H1 (cell line): ENCODE results near the gene DNAJB1. TPM values are rescaled to one million over a fixed set of nuclear protein-coding genes. Genes with fewer than 3 reads are reported as not detected.

Experiments used
- CTCF ChIA-PET: fragments of 300-600 bp; sonication (Branson Sonifier 250); formaldehyde crosslinking; loops from one replicate; lab custom pipeline; 2021; ENCODE audit not compliant: partially characterized antibody; lab: Charles Lee
- POLR2A ChIA-PET: fragments of 300-600 bp; sonication (Branson Sonifier 250); formaldehyde crosslinking; loops from one replicate; lab custom pipeline; 2021; ENCODE audit warnings: inconsistent platforms; ENCODE audit not compliant: partially characterized antibody; lab: Charles Lee
- DNase-seq, 2 experiments: peaks; one replicate each; pipeline versions ENCODE4 v3.0.0 to v3.0.0-alpha.2; 2010 to 2022; ENCODE audit warnings: low spot score in 2 of 2, low read depth in 1 of 2, mixed read lengths in 1 of 2
- FAIRE-seq: peaks from 2 replicates; lab custom pipeline; 2011; peaks lifted over from hg19 to GRCh38; lab: Jason Lieb, UNC
- H2AFZ ChIP-seq: 2 replicates; pipeline ENCODE4 v1.8.1; 2012; ENCODE audit warnings: low read length, inconsistent platforms
- H2AK5ac ChIP-seq: 2 replicates; pipeline ENCODE4 v1.6.1; 2013; ENCODE audit warnings: low read depth, low read length
- H2BK120ac ChIP-seq: replicated peaks from 2 replicates; pipeline ENCODE3; 2013; ENCODE audit warnings: low read depth, low read length, inconsistent platforms
- H2BK12ac ChIP-seq: 2 replicates; pipeline ENCODE4 v1.6.1; 2013; ENCODE audit warnings: low read depth, low read length
- H2BK15ac ChIP-seq: 2 replicates; pipeline ENCODE4 v1.6.1; 2013; ENCODE audit warnings: low read length
- H2BK20ac ChIP-seq: 2 replicates; pipeline ENCODE4 v1.6.1; 2013; ENCODE audit warnings: low read length
- H2BK5ac ChIP-seq: 2 replicates; pipeline ENCODE4 v1.6.1; 2013; ENCODE audit warnings: low read depth, low read length
- H3K14ac ChIP-seq: 2 replicates; pipeline ENCODE4 v1.6.1; 2013; ENCODE audit warnings: inconsistent platforms; ENCODE audit not compliant: insufficient read length
- H3K18ac ChIP-seq: 2 replicates; pipeline ENCODE4 v1.6.1; 2013; ENCODE audit warnings: low read length; ENCODE audit errors: extremely low read depth
- H3K23ac ChIP-seq: 2 replicates; pipeline ENCODE4 v1.6.1; 2013; ENCODE audit warnings: inconsistent platforms; ENCODE audit not compliant: insufficient read length
- H3K23me2 ChIP-seq: 2 replicates; pipeline ENCODE4 v1.6.1; 2013; ENCODE audit warnings: low read depth, low read length
- H3K27ac ChIP-seq: 2 replicates; pipeline ENCODE4 v1.6.1; 2011; ENCODE audit warnings: low read depth, low read length, inconsistent platforms
- H3K27me3 ChIP-seq, 4 experiments: replicated peaks in 1 of 4; 1 replicate in 1 of 4; 2 replicates in 3 of 4; pipeline versions ENCODE4 v1.6.1 to v1.8.1; 2011 to 2013; ENCODE audit warnings: low read length in 3 of 4, mild to moderate bottlenecking in 3 of 4, inconsistent platforms in 2 of 4, mixed read lengths in 2 of 4, moderate library complexity in 1 of 4; ENCODE audit not compliant: control insufficient read depth in 3 of 4, insufficient read depth in 3 of 4; ENCODE audit errors: extremely low read depth in 1 of 4
- H3K36me3 ChIP-seq, 4 experiments: 2 replicates each; pipeline versions ENCODE4 v1.6.1 to v1.8.1; 2011 to 2013; ENCODE audit warnings: mild to moderate bottlenecking in 4 of 4, low read length in 3 of 4, moderate library complexity in 2 of 4, control low read depth in 1 of 4, inconsistent platforms in 1 of 4; ENCODE audit not compliant: insufficient read depth in 4 of 4, control insufficient read depth in 2 of 4
- H3K4ac ChIP-seq: replicated peaks from 2 replicates; pipeline ENCODE3; 2013; ENCODE audit warnings: low read length, low read depth, mixed read lengths, inconsistent platforms; ENCODE audit not compliant: insufficient read length
- H3K4me1 ChIP-seq, 4 experiments: replicated peaks in 1 of 4; 1 replicate in 1 of 4; 2 replicates in 3 of 4; pipeline versions ENCODE4 v1.6.1 to v1.8.1; 2011 to 2013; ENCODE audit warnings: low read length in 3 of 4, inconsistent platforms in 2 of 4, mixed read lengths in 1 of 4; ENCODE audit not compliant: insufficient read depth in 4 of 4, control insufficient read depth in 3 of 4
- H3K4me2 ChIP-seq, 2 experiments: 2 replicates each; pipeline versions ENCODE4 v1.6.1 to v1.8.1; 2011 to 2013; ENCODE audit warnings: low read depth in 2 of 2, low read length in 2 of 2, control low read depth in 1 of 2, inconsistent platforms in 1 of 2, mild to moderate bottlenecking in 1 of 2; ENCODE audit not compliant: insufficient read depth in 1 of 2
- H3K4me3 ChIP-seq, 4 experiments: fragments of 200-600, 300-600 bp in 1 of 4; sonication (generic), shearing (Covaris generic), sonication (Bioruptor Twin) in 1 of 4; 2 replicates each; pipeline versions ENCODE4 v1.5.1 to v1.8.1; 2011 to 2016; ENCODE audit warnings: low read length in 4 of 4, low read depth in 3 of 4, control low read depth in 2 of 4, inconsistent platforms in 2 of 4, mild to moderate bottlenecking in 2 of 4, mixed read lengths in 1 of 4, moderate library complexity in 1 of 4; ENCODE audit not compliant: insufficient read depth in 2 of 4; ENCODE audit errors: extremely low read depth in 1 of 4
- H3K56ac ChIP-seq: replicated peaks from 2 replicates; pipeline ENCODE3; 2013; ENCODE audit warnings: low read depth, mild to moderate bottlenecking, mixed read lengths, low read length, inconsistent platforms; ENCODE audit not compliant: insufficient read length
- H3K79me1 ChIP-seq: 2 replicates; pipeline ENCODE4 v1.6.1; 2013; ENCODE audit warnings: low read depth, low read length, control low read depth
- H3K79me2 ChIP-seq, 2 experiments: 2 replicates each; pipeline versions ENCODE4 v1.6.1 to v1.8.1; 2012 to 2013; ENCODE audit warnings: low read length in 2 of 2, mild to moderate bottlenecking in 2 of 2, inconsistent platforms in 1 of 2; ENCODE audit not compliant: insufficient read depth in 2 of 2, control insufficient read depth in 1 of 2
- H3K9ac ChIP-seq, 4 experiments: replicated peaks in 1 of 4; 1 replicate in 1 of 4; 2 replicates in 3 of 4; pipeline versions ENCODE4 v1.6.1 to v1.8.1; 2011 to 2013; ENCODE audit warnings: low read depth in 3 of 4, low read length in 3 of 4, control low read depth in 2 of 4, mild to moderate bottlenecking in 2 of 4, moderate library complexity in 2 of 4, inconsistent platforms in 1 of 4; ENCODE audit errors: extremely low read depth in 1 of 4
- H3K9me3 ChIP-seq, 2 experiments: 2 replicates each; pipeline versions ENCODE4 v1.6.1 to v1.8.1; 2012 to 2013; ENCODE audit warnings: mild to moderate bottlenecking in 2 of 2, moderate library complexity in 2 of 2, control low read depth in 1 of 2, inconsistent platforms in 1 of 2, low read depth in 1 of 2, low read length in 1 of 2, mixed read lengths in 1 of 2; ENCODE audit not compliant: insufficient read depth in 2 of 2
- H4K20me1 ChIP-seq, 2 experiments: replicated peaks in 1 of 2; 2 replicates each; pipeline versions ENCODE3 to v1.8.1; 2011 to 2013; ENCODE audit warnings: inconsistent platforms in 2 of 2, low read length in 2 of 2, mild to moderate bottlenecking in 1 of 2; ENCODE audit not compliant: insufficient read depth in 2 of 2, control insufficient read depth in 1 of 2
- H4K5ac ChIP-seq: 2 replicates; pipeline ENCODE4 v1.6.1; 2013; ENCODE audit warnings: low read length, low read depth, mixed read lengths, inconsistent platforms; ENCODE audit not compliant: insufficient read length
- H4K8ac ChIP-seq: 2 replicates; pipeline ENCODE4 v1.8.0; 2013; ENCODE audit warnings: mild to moderate bottlenecking, moderate library complexity, low read length, inconsistent platforms; ENCODE audit not compliant: insufficient read depth; ENCODE audit errors: extremely low read depth
- H4K91ac ChIP-seq: replicated peaks from 2 replicates; pipeline ENCODE3; 2013; ENCODE audit warnings: low read length, mixed read lengths, inconsistent platforms; ENCODE audit not compliant: insufficient read length
- BACH1 ChIP-seq: IDR thresholded peaks from 2 replicates; pipeline ENCODE4 v1.6.1; 2012; ENCODE audit warnings: low read length, improper control_type of control experiment
- NRF1 ChIP-seq: IDR thresholded peaks from 2 replicates; pipeline ENCODE4 v1.6.1; 2011; ENCODE audit warnings: mild to moderate bottlenecking, low read depth, low read length, improper control_type of control experiment
- PHF8 ChIP-seq: fragments of 200-600 bp; sonication (generic); conservative IDR thresholded peaks from 2 replicates; pipeline ENCODE4 v1.7.1; 2012; ENCODE audit warnings: low read depth, mild to moderate bottlenecking, inconsistent platforms, low read length, moderate library complexity
- RXRA ChIP-seq: IDR thresholded peaks from 2 replicates; pipeline ENCODE4 v1.6.1; 2011; ENCODE audit warnings: low read depth, mild to moderate bottlenecking, low read length, moderate library complexity; ENCODE audit not compliant: insufficient read depth
- WGBS, 2 experiments: shearing (Covaris generic) in 1 of 2; methylation state at CpG; one replicate each; pipeline versions ENCODE4 v1.1.6 to v1.1.7; 2013 to 2015; ENCODE audit warnings: low lambda C conversion rate in 2 of 2, mixed read lengths in 2 of 2, inconsistent platforms in 1 of 2, low coverage in 1 of 2, missing lambda C conversion rate in 1 of 2; ENCODE audit not compliant: insufficient replicate concordance in 2 of 2, insufficient coverage in 1 of 2, insufficient read length in 1 of 2; ENCODE audit errors: extremely low coverage in 1 of 2, missing lambda C conversion rate in 1 of 2; 5-methylcytosine and 5-hydroxymethylcytosine counted together
- polyA plus RNA-seq, 7 experiments: library from polyadenylated mRNA; depleted of rRNA in 3 of 7; stranded (reverse) in 5 of 7; unstranded in 2 of 7; fragments of >200 nt in 5 of 7; fragments of 200-250 nt in 2 of 7; gene quantifications; 1 replicate in 5 of 7; 2 replicates in 1 of 7; 4 replicates in 1 of 7; pipeline versions ENCODE4 v1.2.1 to v1.2.3, GENCODE V29; 2011 to 2013; ENCODE audit warnings: missing spikeins in 2 of 7, mixed read lengths in 2 of 7
- total RNA-seq: library from RNA; stranded (reverse); fragmentation: NEBNext Ultra II Directional; extraction: Animal tissue kit (Norgen Biotek cat#: 25700); gene quantifications from 2 replicates; pipeline ENCODE4 v1.2.1, GENCODE V29; 2021

The DNAJB1 gene
- total and polyA plus RNA-seq, 2 of the 8 experiments (the other 6 are each of a cell fraction or from before 2014, with no cell fraction given) = 62.9 to 64.3 TPM

GRCh38 chr19:14565765-14566711, 47.8 kb upstream of the DNAJB1 start:
- no peak overlapping the region for H4K5ac ChIP-seq
- H3K9ac ChIP-seq = no peak overlapping the region
- WGBS, 2 experiments = 94% methylated on average over 24 of the region's 31 CpGs; no CpG with 5 or more reads in 1 of the 2 experiments
- no peak overlapping the region for H3K56ac ChIP-seq
- H3K4ac ChIP-seq = no peak overlapping the region
- FAIRE-seq = no peak
- H2BK15ac ChIP-seq = no peak overlapping the region
- H3K79me1 ChIP-seq = peaks cover 5% of the 10 kb centered on the region
- peaks cover 0 to 15% of the 10 kb centered on the region in 2 experiments for H4K20me1 ChIP-seq
- H3K36me3 ChIP-seq = peaks cover 0 to 16% (median 6%) of the 10 kb centered on the region in 4 experiments; a peak in 3 of 8 replicates
- no peak overlapping the region for H3K18ac ChIP-seq
- no peak overlapping the region for H3K23ac ChIP-seq
- ChIA-PET POLR2A (interaction anchor here (1.0 kb wide), 1 partner anchor 120 kb away, joined by 3 read pairs; no protein-coding TSS in a partner anchor), CTCF (interaction anchor here (0.9 kb wide), 1 partner anchor 135 kb away, joined by 3 read pairs; no protein-coding TSS in a partner anchor)
- H3K4me3 ChIP-seq = no peak overlapping the region
- peaks cover 0 to 27% (median 24%) of the 10 kb centered on the region in 4 experiments; a peak in 6 of 7 replicates for H3K4me1 ChIP-seq
- no peak overlapping the region for H2BK12ac ChIP-seq
- peaks cover 0 to 16% of the 10 kb centered on the region in 2 experiments; a peak in 2 of 4 replicates for H3K79me2 ChIP-seq
- TF ChIP-seq PHF8 (no peak), NRF1 (no peak), RXRA (no peak), BACH1 (no peak)
- no peak overlapping the region for H3K4me2 ChIP-seq
- no peaks in the 10 kb centered on the region for H3K27me3 ChIP-seq
- H2BK120ac ChIP-seq = no peak overlapping the region
- no peak overlapping the region for H2AFZ ChIP-seq
- H4K8ac ChIP-seq = no peak overlapping the region
- H2BK20ac ChIP-seq = no peak overlapping the region
- H2BK5ac ChIP-seq = no peak overlapping the region
- no peak overlapping the region for H3K14ac ChIP-seq
- H4K91ac ChIP-seq = no peak overlapping the region
- no peak overlapping the region for H3K27ac ChIP-seq
- no peak overlapping the region for H2AK5ac ChIP-seq
- H3K23me2 ChIP-seq = no peaks in the 10 kb centered on the region; the same call in 1 of the 2 replicates
- H3K9me3 ChIP-seq = no peaks in the 10 kb centered on the region
- DNase-seq = no peak
